ENCODE results near the gene TBX18.

Gene TBX18

GRCh38 chr6:84748376-84748775 lies 16.0 kb downstream of the TBX18 start:
- no peak for DNase-seq (ENCODE audit: low read depth in 3 of 3)

GRCh38 chr6:84743616-84744015 lies 20.8 kb downstream of the TBX18 start:
- no peak for DNase-seq (ENCODE audit: low read depth in 3 of 3)

GRCh38 chr6:84740385-84740784 lies 24.0 kb downstream of the TBX18 start:
- DNase-seq (ENCODE audit: low read depth in 3 of 3) = no peak

- DNase-seq (ENCODE audit: low read depth in 3 of 3) = no peak
Measured at GRCh38 chr6:84739866-84740208, 24.6 kb downstream of the TBX18 start.

GRCh38 chr6:84738996-84739865 lies 25.2 kb downstream of the TBX18 start:
- no peak for DNase-seq (ENCODE audit: low read depth in 3 of 3)

GRCh38 chr6:84733889-84734288 lies 30.5 kb downstream of the TBX18 start:
- no peak for DNase-seq (ENCODE audit: low read depth in 3 of 3)

GRCh38 chr6:84731901-84732300 lies 32.5 kb downstream of the TBX18 start:
- no peak for DNase-seq (ENCODE audit: low read depth in 3 of 3)

GRCh38 chr6:84731401-84731800 lies 33.0 kb downstream of the TBX18 start:
- no peak for DNase-seq (ENCODE audit: low read depth in 3 of 3)

GRCh38 chr6:84728602-84729001 lies 35.8 kb downstream of the TBX18 start:
- DNase-seq (ENCODE audit: low read depth in 3 of 3) = no peak

GRCh38 chr6:84719152-84719551 lies 45.2 kb downstream of the TBX18 start:
- DNase-seq (ENCODE audit: low read depth in 3 of 3) = no peak

GRCh38 chr6:84718038-84718955 lies 46.1 kb downstream of the TBX18 start:
- no peak for DNase-seq (ENCODE audit: low read depth in 3 of 3)

- DNase-seq (ENCODE audit: low read depth in 3 of 3) = no peak
Measured at GRCh38 chr6:84709121-84709520, 55.3 kb downstream of the TBX18 start.

GRCh38 chr6:84707171-84707570 lies 57.2 kb downstream of the TBX18 start:
- DNase-seq (ENCODE audit: low read depth in 3 of 3) = no peak

GRCh38 chr6:84696166-84696565 lies 68.2 kb downstream of the TBX18 start:
- DNase-seq (ENCODE audit: low read depth in 3 of 3) = no peak

- no peak for DNase-seq (ENCODE audit: low read depth in 3 of 3)
Measured at GRCh38 chr6:84691978-84692623, 72.3 kb downstream of the TBX18 start.

GRCh38 chr6:84688141-84688873 lies 76.1 kb downstream of the TBX18 start:
- no peak for DNase-seq (ENCODE audit: low read depth in 3 of 3)

- no peak for DNase-seq (ENCODE audit: low read depth in 3 of 3)
Measured at GRCh38 chr6:84687431-84687830, 77.0 kb downstream of the TBX18 start.

- no peak for DNase-seq (ENCODE audit: low read depth in 3 of 3)
Measured at GRCh38 chr6:84685983-84686584, 78.3 kb downstream of the TBX18 start.

GRCh38 chr6:84681693-84682326 lies 82.6 kb downstream of the TBX18 start:
- DNase-seq (ENCODE audit: low read depth in 3 of 3) = no peak

- no peak for DNase-seq (ENCODE audit: low read depth in 3 of 3)
Measured at GRCh38 chr6:84675651-84676050, 88.7 kb downstream of the TBX18 start.

- DNase-seq (ENCODE audit: low read depth in 3 of 3) = no peak
Measured at GRCh38 chr6:84674395-84674794, 90.0 kb downstream of the TBX18 start.

Data from stimulated activated CD4-positive, alpha-beta T cell treated with anti-CD3 and anti-CD28 coated beads, TNF-alpha, amount 100 ng/mL, for 24 hours (primary cell).